HepG2 (cell line): Measurements from ENCODE around the gene ZCCHC10.

Source experiments
- EZH2 ChIP-seq: conservative IDR thresholded peaks from 2 replicates; pipeline ENCODE4 v1.6.1; 2012; ENCODE audit warnings: mild to moderate bottlenecking, low read depth, low read length, moderate library complexity
- POLR2AphosphoS5 ChIP-seq: IDR thresholded peaks from 2 replicates; pipeline ENCODE4 v1.6.1; 2012; ENCODE audit warnings: low read depth, low read length
- RORA ChIP-seq: sonication (generic); formaldehyde crosslinking; IDR thresholded peaks from 2 replicates; pipeline ENCODE4 v1.5.0; 2020; ENCODE audit warnings: mild to moderate bottlenecking, missing genetic modification reagents, moderate library complexity
- SRY ChIP-seq: sonication (generic); formaldehyde crosslinking; IDR thresholded peaks from 2 replicates; pipeline ENCODE4 v1.8.0; 2022; ENCODE audit warnings: mild to moderate bottlenecking, missing genetic modification reagents
- TP53 ChIP-seq: sonication (generic); formaldehyde crosslinking; conservative IDR thresholded peaks from 2 replicates; pipeline ENCODE4 v1.4.0; 2020; ENCODE audit warnings: missing genetic modification reagents
- ZBTB1 ChIP-seq: sonication (generic); formaldehyde crosslinking; IDR thresholded peaks from 2 replicates; pipeline ENCODE4 v1.4.0; 2020; ENCODE audit warnings: missing genetic modification reagents, borderline replicate concordance
- ZNF24 ChIP-seq: fragments of 450-650 bp; IDR thresholded peaks from 2 replicates; pipeline ENCODE4 v1.6.1; 2017; ENCODE audit warnings: antibody characterized with exemption, mild to moderate bottlenecking
- ZNF709 ChIP-seq: sonication (generic); formaldehyde crosslinking; IDR thresholded peaks from 2 replicates; pipeline ENCODE4 v1.5.0; 2020; ENCODE audit warnings: mild to moderate bottlenecking, missing genetic modification reagents
- TF ChIP-seq, protein P1 (sequence below): sonication (generic); formaldehyde crosslinking; IDR thresholded peaks from 2 replicates; pipeline ENCODE4 v1.4.0; 2020; ENCODE audit warnings: missing genetic modification reagents
- TF ChIP-seq, protein P2 (sequence below): sonication (generic); formaldehyde crosslinking; conservative IDR thresholded peaks from 2 replicates; pipeline ENCODE4 v1.4.0; 2020; ENCODE audit warnings: missing genetic modification reagents
- TF ChIP-seq, protein P3 (sequence below), 2 experiments: IDR thresholded peaks; 2 replicates each; pipeline ENCODE4 v1.6.1; 2011 to 2012; ENCODE audit warnings: low read length in 2 of 2, borderline replicate concordance in 1 of 2, low read depth in 1 of 2, mild to moderate bottlenecking in 1 of 2, moderate library complexity in 1 of 2

DNA sequence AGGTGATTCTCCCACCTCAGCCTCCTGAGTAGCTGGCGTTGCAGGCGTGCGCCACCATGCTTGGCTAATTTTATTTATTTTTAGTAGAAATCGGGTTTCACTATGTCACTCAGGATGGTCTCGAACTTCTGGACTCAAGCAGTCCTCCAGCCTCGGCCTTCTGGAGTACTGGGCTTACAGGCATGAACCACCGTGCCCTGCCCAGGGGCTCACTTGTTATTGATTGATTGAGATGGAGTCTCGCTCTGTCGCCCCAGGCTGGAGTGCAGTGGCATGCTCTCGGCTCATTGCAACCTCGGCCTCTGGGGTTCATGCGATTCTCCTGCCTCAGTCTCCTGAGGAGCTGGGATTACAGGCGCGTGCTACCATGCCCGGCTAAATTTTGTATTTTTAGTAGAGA, 27.1 kb upstream of the ZCCHC10 start:
- no peak for TF ChIP-seq ZNF24
- TF ChIP-seq, protein P1, sequence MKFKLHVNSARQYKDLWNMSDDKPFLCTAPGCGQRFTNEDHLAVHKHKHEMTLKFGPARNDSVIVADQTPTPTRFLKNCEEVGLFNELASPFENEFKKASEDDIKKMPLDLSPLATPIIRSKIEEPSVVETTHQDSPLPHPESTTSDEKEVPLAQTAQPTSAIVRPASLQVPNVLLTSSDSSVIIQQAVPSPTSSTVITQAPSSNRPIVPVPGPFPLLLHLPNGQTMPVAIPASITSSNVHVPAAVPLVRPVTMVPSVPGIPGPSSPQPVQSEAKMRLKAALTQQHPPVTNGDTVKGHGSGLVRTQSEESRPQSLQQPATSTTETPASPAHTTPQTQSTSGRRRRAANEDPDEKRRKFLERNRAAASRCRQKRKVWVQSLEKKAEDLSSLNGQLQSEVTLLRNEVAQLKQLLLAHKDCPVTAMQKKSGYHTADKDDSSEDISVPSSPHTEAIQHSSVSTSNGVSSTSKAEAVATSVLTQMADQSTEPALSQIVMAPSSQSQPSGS (CRISPR knock-in tag), result no peak
- TF ChIP-seq TP53 (CRISPR knock-in tag), result no peak
- no peak for TF ChIP-seq ZNF709
- no peak for TF ChIP-seq POLR2AphosphoS5
- TF ChIP-seq, protein P2, sequence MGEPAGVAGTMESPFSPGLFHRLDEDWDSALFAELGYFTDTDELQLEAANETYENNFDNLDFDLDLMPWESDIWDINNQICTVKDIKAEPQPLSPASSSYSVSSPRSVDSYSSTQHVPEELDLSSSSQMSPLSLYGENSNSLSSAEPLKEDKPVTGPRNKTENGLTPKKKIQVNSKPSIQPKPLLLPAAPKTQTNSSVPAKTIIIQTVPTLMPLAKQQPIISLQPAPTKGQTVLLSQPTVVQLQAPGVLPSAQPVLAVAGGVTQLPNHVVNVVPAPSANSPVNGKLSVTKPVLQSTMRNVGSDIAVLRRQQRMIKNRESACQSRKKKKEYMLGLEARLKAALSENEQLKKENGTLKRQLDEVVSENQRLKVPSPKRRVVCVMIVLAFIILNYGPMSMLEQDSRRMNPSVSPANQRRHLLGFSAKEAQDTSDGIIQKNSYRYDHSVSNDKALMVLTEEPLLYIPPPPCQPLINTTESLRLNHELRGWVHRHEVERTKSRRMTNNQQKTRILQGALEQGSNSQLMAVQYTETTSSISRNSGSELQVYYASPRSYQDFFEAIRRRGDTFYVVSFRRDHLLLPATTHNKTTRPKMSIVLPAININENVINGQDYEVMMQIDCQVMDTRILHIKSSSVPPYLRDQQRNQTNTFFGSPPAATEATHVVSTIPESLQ (CRISPR knock-in tag), result no peak
- no peak for TF ChIP-seq RORA
- no peak for TF ChIP-seq ZBTB1 (CRISPR knock-in tag)
- TF ChIP-seq EZH2, result no peak
- TF ChIP-seq, protein P3, sequence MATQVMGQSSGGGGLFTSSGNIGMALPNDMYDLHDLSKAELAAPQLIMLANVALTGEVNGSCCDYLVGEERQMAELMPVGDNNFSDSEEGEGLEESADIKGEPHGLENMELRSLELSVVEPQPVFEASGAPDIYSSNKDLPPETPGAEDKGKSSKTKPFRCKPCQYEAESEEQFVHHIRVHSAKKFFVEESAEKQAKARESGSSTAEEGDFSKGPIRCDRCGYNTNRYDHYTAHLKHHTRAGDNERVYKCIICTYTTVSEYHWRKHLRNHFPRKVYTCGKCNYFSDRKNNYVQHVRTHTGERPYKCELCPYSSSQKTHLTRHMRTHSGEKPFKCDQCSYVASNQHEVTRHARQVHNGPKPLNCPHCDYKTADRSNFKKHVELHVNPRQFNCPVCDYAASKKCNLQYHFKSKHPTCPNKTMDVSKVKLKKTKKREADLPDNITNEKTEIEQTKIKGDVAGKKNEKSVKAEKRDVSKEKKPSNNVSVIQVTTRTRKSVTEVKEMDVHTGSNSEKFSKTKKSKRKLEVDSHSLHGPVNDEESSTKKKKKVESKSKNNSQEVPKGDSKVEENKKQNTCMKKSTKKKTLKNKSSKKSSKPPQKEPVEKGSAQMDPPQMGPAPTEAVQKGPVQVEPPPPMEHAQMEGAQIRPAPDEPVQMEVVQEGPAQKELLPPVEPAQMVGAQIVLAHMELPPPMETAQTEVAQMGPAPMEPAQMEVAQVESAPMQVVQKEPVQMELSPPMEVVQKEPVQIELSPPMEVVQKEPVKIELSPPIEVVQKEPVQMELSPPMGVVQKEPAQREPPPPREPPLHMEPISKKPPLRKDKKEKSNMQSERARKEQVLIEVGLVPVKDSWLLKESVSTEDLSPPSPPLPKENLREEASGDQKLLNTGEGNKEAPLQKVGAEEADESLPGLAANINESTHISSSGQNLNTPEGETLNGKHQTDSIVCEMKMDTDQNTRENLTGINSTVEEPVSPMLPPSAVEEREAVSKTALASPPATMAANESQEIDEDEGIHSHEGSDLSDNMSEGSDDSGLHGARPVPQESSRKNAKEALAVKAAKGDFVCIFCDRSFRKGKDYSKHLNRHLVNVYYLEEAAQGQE (IDR thresholded peaks at IDR 0.05; ENCODE audit: borderline replicate concordance in 1 of 2, low read depth in 1 of 2, low read length in 2 of 2), result no peak
- no peak for TF ChIP-seq SRY (CRISPR knock-in tag)
